GM19025 (cell line): Measurements from ENCODE around the gene ARHGAP32.

Experiments
- ATAC-seq: cut with Tn5 transposase; IDR thresholded peaks from one replicate; pipeline ENCODE4 v1.9.1; 2021; ENCODE audit warnings: mild to moderate bottlenecking, low read depth, moderate library complexity; ENCODE audit not compliant: unreplicated experiment

The ARHGAP32 gene

DNA sequence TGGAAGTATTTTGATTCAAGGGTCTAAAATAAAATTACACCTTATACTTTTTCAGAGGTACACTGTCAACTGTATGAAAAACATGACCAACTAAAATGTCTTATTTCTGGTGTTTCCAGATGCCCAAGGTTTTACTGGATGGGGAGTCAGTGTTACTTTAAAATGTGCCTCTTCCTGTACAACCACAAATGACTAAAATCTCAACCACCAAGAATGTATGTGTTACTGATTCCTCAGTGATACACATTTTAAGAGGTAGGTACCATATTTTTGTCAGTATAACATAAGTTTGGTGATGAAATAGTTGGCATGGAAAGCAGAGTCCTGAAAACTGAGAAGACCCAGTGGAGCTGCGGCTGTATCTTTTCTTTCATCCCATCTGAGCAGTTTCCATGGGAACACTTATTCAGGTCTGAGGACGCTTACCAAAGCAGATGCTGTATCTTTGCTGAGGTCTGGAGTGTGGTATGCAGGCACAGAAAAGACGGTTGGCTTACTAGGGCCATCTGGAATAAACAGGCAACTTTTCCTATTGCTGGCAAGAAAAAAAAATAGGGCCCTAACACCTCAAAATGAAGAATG is 228.3 kb downstream of the ARHGAP32 start:
- ATAC-seq, result no peak

DNA sequence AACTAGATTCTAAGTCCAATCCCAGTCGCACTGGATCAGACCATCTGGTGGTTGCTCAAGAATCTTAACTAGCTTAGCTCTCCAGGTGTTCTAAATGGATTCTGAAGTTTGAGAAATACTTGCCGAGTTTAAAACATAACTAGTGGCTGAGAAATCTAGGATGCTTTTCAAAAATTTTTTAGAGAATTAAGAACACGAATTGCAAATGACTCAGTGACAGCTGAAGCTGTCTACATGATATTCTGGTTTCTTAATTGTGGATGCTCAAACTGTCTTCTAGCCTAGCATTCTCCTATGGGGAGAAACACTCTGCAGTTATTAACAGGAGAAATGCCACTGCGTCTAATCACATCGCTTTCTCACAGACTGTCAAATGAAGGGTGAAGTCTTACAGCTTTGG is 229.2 kb downstream of the ARHGAP32 start:
- ATAC-seq, result no peak

DNA sequence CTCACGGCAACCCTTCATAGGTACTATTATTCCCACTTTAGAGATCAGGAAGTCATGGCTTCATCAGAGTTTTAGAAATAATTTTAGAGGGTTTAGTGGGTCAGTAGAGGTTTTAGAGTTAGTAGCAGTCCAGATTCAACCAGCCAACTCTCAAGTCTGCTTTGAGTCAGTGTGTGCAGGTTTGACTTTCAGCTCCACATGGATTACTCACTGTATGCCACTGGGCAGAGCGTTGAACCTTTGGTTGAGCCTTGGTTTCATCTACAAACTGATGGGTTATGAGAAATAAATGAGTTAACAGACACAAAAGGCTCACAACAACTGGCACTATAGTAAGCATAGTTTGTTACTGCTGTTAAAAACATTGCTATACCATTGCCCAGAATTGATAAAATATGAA is 230.5 kb downstream of the ARHGAP32 start:
- ATAC-seq, result no peak

DNA sequence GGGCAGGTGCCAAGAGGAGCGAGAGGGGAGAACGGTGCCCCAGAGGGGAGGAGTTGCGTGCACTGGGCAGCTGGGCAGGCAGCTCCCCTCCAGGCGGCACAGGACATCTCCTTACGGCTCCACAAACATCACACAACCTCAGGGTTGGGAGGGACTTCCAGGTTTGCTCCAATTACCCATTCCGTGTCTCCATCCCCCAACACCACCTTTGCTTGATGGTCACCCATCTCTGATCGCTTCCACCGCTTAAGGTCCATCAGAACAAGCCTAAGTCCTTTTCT is 235.0 kb downstream of the ARHGAP32 start:
- no peak for ATAC-seq

DNA sequence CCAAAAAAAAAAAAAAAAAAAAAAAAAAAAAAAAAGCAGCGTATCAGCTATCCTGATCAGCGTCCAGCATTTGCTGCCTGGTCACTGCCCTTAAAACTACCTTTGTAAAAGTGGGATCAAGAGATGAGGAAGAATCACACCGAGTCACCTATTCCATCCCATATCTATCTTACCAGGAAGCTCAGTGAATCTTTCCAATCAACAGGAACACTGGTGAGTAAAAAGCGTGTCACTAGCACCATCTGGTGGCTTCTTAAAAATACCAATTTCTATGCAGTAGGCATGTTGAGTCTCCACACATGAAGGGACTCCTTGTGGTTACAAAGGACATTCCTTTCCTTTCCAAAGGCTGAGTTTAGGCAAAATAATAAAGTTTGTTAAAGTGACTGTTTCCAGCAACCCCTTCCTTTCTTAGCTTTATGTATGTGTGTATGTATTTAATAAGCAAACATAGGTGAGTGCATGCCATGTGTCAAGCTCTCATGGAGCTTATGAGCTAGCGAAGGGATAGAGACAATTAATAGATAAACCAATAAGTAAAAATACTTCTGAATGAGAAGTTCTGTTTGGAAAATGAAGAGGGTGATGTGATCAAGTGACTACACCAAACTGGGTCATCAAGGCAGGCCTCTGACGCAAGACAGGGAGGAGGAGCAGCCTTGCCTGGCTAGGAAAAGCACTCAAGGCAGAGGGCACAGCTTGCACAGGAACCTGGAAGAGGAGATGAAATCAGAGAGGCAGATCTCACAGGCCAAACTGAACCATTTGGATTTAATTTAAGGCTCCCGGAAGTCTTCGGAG is 235.5 kb downstream of the ARHGAP32 start:
- no peak for ATAC-seq

DNA sequence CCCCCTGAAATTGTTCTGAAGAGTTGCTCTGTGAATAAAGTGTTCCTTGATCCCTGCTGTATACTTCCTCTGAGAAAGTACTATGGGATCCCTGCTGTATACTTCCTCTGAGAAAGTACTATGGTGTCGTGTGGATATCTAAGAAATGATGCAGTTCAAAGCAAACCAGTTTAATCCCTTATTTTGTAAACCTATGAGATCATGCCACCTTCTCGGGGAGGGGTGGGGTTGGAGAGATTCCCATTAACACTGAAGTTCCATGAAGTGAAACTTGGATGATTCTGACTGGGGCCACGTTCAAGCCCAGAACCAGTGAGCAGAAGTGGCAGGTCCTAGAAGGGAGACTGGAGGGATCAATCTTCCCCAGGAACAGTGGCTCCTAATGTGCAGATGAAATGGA is 236.5 kb downstream of the ARHGAP32 start:
- ATAC-seq, result no peak

DNA sequence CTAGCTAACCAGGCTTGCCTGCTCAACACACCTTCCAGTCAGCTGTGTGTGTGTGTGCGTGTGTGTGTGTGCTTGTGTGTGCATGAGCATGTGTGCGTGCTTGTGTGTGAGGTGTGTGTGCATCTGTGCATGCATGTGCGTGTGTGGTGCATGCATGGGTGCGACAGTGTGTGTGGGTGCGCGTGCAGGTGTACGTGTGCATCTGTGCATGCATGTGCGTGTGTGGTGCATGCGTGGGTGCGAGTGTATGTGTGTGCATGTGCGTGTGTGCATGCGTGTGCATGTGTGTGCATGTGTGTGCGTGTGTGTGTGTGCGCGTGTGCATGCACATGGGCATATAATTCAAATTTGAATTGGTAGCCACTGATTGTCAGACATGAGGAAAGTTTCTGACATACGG is 239.0 kb downstream of the ARHGAP32 start:
- ATAC-seq, result no peak

DNA sequence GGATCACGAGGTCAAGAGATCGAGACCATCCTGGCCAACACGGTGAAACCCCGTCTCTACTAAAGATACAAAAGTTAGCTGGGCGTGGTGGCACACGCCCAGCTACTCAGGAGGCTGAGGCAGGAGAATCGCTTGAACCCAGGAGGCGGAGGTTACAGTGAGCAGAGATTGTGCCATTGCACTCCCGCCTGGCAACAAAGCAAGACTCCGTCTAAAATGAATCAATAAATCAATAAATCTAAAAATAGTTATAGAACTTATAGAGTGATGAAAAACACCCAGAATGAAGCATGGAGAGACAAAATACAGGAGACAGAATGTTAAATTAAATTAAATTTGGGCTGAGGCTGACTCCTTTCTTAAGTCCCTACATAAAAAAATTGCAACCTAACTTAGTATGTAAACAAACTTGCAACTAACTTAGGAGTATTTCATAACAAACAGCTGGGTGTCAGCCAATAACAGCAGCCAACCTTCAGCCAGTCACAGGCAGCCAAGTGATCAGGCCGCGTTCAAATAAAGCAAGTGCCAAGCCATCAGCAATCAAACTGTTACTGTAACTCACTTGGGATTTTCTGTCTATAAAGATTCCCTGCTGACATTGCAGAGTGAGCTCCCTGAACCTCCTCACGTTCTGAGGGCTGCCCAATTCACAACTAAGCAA is 242.2 kb downstream of the ARHGAP32 start:
- ATAC-seq, result no peak

DNA sequence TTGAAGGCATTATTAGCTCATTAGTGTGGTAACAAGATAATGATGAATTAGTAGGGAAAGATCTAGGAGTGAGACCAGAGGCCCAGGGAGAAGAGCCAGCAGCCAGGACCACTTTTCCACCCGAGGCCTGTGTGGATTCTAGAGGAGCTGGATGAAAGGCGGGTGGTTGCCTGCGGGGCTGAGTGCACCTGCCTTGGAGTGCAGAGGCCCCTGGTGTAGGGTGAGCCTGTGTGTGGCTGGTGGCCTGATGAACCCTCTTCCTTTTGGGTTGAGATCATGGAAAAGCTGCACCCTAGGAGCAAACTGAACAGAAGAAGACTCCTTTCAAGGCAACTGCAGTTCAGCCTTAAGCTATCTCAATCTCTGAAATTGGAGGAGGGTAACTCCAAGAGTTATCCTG is 243.5 kb downstream of the ARHGAP32 start:
- no peak for ATAC-seq

DNA sequence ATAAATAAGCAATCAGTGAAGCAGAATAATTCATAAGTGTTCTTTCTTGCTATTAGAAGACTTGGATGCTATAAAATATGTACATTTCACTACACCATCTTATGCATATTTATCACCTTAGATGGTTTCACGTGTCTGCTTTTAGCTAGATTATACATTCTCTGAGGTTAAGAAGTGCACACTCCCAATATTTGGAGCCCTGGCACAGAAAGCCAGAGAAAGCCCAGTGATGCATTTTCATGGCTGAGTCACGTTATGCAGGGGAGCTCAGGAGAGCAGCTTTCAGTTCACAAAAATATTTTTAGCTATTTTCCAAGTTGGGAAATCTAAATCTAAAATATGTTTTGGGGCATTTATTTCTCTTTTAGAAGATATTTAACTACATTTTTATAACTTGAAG is 244.4 kb downstream of the ARHGAP32 start:
- ATAC-seq, result no peak

DNA sequence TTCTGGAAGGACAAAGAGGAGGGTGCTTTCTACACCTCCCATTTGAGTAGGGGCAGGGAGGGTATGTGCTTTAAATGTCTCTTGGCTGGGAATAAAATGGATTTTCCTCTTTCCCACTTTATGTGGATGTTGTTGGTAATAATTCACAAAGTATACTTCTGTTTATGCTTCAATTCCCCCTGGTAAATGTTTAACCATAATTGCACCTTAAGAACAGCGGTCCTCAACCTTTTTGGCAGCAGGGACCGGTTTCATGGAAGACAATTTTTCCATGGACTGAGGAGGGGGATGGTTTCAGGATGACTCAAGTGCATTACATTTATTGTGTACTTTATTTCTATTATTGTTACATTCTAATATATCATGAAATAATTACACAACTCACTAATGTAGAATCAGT is 245.5 kb downstream of the ARHGAP32 start:
- ATAC-seq, result no peak

DNA sequence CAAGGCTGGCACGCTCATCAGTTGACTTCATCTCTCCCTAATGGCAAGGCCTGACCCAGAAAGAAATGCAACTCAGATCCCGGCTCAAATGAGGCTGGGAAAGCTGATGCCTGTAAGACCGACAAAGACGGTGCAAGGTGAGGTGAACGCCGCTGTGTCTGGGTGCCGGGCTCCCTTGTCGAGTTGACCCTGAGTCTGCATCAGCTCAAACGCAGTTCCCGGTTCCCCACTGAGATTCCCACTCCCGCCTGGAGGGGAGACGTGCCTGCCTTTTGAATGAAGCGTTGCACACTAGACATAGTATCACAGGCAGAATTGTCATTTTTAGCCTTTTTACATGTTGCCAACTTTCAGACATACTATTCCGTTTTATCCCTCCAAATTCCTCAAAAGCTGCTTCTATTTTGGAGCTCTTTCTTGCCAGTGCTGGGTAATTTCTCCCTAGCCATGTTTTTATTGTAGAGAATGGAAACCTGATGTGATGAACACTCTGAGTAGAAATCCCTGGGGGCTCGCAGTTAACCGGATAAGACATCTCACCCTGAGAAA is 248.6 kb downstream of the ARHGAP32 start:
- no peak for ATAC-seq

DNA sequence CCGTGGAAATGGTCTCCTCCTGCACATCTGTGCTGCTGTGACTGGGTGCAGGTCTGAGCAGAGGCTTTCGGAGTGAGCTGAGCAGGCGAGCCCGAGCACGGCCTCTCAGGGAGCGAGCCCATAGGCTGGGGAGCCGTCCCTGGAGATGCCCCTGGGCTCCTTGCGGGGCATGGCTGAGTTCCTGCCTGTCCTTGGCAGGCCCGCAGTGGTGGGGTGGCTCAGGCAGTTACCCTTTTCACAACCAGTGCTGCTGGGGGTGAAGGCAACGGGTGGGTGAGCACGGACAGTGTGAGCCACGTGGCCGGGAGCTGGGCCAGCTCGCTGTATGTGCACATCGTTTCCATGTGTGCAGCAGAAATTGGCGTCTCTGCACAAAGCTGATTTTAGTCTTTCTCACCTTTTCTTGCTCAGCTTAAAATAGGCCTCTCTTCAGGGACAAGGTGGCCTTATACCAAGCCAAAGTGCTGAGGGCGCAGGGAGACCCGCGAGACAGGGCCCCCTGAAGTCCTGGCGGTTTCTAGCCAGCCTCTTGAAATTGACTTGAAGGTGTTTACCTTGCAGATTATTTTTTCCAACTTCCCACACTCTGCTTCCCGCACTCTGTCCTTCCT is 249.2 kb downstream of the ARHGAP32 start, which contains the start of gene TP53AIP1:
Gene TP53AIP1 (minus strand): TSS at position 55 of the 611 bp plus-strand sequence. CDS start 5,053 bp downstream, outside the sequence.
- no peak for ATAC-seq

DNA sequence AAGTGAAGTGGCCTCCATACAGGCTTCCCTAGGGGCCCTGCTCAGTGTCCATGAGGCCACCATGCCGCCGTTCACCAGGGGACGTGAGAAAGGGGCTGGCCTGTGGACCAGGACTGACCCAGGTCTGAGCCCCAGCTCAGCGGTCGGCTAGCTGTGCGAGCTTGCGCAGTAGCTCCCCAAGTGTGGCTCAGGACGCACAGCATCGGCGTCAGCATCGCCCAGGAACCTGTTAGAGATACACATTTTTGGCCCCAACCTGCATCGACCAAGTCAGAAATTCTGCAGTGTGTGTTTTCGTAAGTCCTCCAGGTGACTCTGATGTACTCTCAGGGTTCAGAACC is 249.9 kb downstream of the ARHGAP32 start:
- no peak for ATAC-seq

DNA sequence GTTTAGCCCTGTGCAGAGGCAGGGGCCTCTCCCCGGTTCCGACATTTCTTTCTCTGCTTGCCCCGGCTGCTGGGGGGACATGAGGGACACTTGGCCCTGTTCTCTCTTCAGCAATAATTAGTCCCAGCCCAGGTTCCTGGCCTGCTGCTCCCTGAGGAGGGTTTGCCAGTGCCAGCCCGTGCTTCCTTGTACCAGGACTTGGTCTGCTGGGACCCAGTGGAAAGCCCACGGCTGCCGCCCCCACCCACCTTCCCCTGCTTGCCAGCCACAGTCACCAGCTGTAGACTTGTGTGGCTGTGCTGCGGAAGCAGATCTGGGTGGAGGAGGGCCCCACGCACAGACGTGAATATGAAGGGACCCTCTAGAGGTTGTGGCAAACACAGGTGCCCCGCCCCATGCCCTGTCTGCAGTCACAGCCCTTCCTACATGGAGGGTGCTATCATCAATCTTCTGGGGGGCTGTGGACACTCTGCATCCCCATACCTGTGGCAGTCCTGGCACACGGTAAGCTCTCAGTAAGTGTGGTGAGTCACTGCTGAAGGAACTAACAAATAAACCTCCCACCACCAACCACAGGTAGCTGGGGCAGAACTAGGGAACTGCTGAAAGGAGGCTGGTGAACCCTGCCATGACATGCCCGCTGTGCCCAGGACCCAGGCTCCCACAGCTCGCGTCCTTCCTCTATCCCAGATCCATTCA is 250.4 kb downstream of the ARHGAP32 start:
- ATAC-seq, result no peak

DNA sequence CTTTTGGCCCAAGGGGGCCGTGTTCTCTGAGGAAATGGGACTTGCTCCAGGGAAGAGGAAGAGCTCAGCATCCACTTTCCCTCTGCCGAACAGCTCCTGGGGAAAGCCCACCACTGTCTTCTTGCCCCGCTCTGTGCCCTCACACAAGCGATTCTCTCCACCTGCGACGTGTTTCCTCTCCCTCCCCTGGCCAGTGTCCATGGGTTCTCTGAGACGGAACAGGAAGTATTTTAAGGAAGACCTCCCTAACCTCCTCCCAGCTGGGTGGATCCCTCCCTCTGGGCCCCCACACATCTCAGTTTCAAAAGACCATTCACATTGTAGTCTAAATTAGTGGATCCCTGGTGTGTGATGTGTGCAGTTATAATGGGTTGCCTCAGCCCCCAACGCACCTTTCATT is 251.0 kb downstream of the ARHGAP32 start:
- ATAC-seq, result no peak

DNA sequence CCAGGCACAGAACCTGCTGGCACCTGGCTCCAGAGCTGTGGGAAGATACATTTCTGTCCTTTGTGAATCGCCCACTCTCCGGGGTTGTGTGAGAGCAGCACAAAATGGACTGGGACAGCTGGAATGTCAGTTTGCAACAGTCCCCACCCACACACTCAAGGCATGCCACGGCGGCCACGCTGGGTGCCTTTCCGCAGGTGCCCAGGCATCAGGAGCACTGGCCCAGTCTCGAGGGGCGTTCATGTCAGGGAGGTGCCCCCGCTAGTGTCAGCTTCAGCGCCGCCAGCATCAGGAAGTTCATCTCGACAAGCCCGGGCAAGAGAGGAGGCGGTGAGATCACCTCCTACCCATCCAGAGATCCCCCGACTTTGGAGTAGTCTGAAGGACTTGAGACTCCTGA is 251.5 kb downstream of the ARHGAP32 start:
- no peak for ATAC-seq

DNA sequence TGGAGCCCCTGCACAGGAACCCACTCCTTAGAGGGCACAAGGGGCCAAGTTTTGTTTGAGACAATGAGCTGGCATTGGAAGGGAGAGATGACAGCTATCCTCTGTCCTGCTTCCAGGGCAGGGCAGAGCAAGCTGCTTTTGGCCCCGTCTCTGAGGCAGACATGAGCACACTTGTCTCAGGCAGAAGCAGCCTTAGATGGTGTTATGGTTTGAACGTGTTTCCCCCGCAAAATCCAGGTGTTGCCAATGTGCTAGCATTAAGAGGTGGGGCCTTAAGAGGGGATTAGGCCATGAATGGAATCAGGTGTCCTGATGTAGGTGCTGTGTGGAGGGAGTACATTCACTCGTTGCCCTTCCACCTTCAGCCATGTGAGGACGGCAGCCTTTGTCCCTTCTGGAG is 252.0 kb downstream of the ARHGAP32 start:
- ATAC-seq, result no peak

DNA sequence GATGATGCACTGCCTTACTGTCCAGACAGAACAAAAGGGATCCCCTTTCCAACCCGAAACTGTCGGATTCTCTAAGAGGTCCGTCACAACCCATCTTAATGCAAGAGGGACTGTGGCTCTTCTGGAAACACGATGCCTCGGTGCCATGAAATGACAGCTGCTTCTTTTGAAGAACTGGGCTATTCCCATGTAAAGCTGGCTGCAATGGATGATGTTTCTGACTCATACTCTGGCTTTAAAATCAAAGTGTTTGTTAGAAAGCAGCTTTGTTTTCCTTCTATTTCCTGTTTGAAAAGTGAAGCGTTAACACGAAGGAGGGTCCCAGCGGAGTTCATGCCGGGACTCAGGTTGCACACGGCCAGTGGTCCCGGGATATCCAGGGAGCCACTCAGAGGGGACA is 252.5 kb downstream of the ARHGAP32 start:
- no peak for ATAC-seq

DNA sequence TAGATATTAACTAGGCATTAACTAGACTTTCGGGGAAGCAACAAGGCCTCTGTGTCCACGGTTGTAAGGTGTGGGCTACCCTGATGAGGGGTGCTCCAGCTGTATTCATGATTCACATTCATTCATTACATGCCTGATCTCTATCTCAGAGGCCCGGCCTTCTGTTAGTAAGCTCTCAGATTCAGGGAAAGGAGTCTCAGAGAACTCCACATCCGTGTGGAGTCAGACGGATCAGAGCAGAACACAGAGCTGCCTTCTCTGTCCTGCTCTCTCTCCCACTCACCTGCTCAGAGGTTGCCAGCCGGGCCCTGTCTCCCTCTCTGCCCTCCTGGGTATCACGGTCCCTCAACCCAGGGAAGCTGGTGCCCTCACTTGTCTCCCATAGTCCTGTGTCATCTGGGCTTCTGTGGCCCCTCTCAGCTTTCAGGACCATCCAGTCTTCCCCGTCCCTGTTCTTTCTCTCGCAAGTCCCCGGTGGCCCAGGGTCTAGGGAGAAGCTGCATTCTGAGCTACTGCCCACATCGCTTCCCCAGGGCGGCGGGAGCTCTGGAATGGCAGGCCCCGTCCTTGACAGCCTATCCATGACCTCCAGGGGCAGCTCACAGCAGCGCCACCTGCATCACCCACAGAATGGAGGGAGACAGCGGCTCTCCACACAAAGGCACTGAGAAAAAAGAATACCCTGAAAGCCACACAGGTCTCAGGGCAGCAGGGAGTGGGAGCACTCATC is 253.8 kb downstream of the ARHGAP32 start:
- no peak for ATAC-seq
